Tibial nerve (tissue), 4 donors: Measurements from ENCODE around the gene KCNIP3. TPM values are rescaled to one million over a fixed set of nuclear protein-coding genes. Genes with fewer than 3 reads are reported as not detected.

Experiments used
- DNase-seq, 2 donors: peaks; one replicate each; pipeline ENCODE4 v3.0.0-alpha.2; 2019; ENCODE audit warnings: low spot score in 2 of 2
- H3K27ac ChIP-seq, 4 donors: fragments of 200-600 bp; sonication (generic) in 3 of 4; one replicate each; pipeline ENCODE4 v1.5.1; 2017 to 2019; ENCODE audit warnings: mild to moderate bottlenecking in 1 of 4
- H3K27me3 ChIP-seq, 2 donors: fragments of 200-600 bp; sonication (generic) in 1 of 2; one replicate each; pipeline versions ENCODE4 v1.5.1 to v1.6.0; 2017 to 2019
- H3K36me3 ChIP-seq, 3 donors: fragments of 200-600 bp; sonication (generic); one replicate each; pipeline ENCODE4 v1.5.1; 2018 to 2019
- H3K4me1 ChIP-seq, 4 donors: fragments of 200-600 bp; sonication (generic) in 3 of 4; one replicate each; pipeline ENCODE4 v1.5.1; 2017 to 2019
- H3K4me3 ChIP-seq, 4 donors: fragments of 200-600 bp; sonication (generic) in 3 of 4; one replicate each; pipeline ENCODE4 v1.5.1; 2017 to 2019; ENCODE audit warnings: mild to moderate bottlenecking in 1 of 4, moderate library complexity in 1 of 4
- H3K9me3 ChIP-seq, 4 donors: fragments of 200-600 bp; sonication (generic) in 3 of 4; one replicate each; pipeline ENCODE4 v1.5.1; 2017 to 2019
- EP300 ChIP-seq, 2 donors: sonication (generic); formaldehyde crosslinking; IDR thresholded peaks; one replicate each; pipeline ENCODE4 v1.6.1; 2017; ENCODE audit warnings: antibody characterized with exemption in 2 of 2, mild to moderate bottlenecking in 1 of 2
- POLR2A ChIP-seq, 2 donors: fragments of 450-650 bp; IDR thresholded peaks; one replicate each; pipeline ENCODE4 v1.6.1; 2017; ENCODE audit warnings: antibody characterized with exemption in 2 of 2, mild to moderate bottlenecking in 2 of 2, moderate library complexity in 2 of 2
- WGBS, 2 donors: methylation state at CpG; one replicate each; pipeline ENCODE4 v1.1.5; 2018; 5-methylcytosine and 5-hydroxymethylcytosine counted together
- total RNA-seq, 4 donors: library from RNA; depleted of rRNA; stranded (reverse); fragments of >200 nt; gene quantifications; one replicate each; pipeline ENCODE4 v1.1.0, GENCODE V29; 2016
- TF ChIP-seq, protein P1 (sequence below), 5 experiments: fragments of 200-600 bp in 3 of 5; fragments of 450-650 bp in 2 of 5; sonication (generic) in 3 of 5; IDR thresholded peaks; one replicate each; pipeline ENCODE4 v1.5.1; 2016 to 2019; ENCODE audit warnings: antibody characterized with exemption in 5 of 5, mild to moderate bottlenecking in 3 of 5, moderate library complexity in 2 of 5

Gene KCNIP3
- total RNA-seq, 4 donors from 2014 or later = 35.1 to 90.8 (median 50.2) TPM

DNA sequence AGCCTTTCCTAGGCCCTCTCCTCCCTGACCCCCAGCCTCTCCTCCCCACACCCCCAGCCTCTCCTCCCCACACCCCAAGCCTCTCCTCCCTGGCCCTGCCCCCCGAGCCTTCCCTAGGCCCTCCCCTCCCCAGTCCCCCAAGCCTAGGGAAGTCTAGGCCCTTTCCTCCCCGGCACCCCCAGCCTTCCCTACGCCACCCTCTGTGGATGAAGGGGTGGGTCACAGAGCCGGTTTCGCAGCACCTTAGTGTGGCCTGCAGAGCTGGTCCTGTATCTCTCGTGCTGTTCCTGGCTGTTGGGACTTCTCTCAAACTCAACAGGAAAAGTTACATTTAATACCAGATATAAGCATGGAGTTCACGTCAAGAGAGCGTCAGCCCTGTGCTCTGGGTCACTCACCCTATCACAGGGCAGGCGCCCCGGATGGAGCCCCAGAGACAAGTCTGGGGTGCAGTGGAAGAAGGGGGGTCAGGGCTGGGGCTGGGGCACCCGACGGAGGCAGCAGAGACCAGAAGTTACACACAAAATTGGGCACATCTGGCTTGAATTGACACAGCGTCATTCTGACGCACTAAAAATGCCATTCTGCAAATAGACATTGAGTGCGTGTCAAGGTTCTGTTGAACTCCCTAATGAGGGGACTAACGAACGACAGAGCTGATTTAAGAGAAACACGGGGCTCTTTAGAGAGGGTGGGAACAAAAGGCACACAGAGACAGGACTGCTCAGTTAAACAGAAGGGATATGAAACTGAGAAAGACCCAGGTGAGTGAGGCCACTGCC, 24.0 kb downstream of the KCNIP3 start:
- no peak overlapping the region for H3K27ac ChIP-seq
- H3K4me1 ChIP-seq = no peaks in the 10 kb centered on the region
- H3K36me3 ChIP-seq = no peaks in the 10 kb centered on the region
- DNase-seq = no peak
- H3K27me3 ChIP-seq = no peaks in the 10 kb centered on the region
- H3K9me3 ChIP-seq = no peaks in the 10 kb centered on the region
- H3K4me3 ChIP-seq = no peak overlapping the region
- WGBS, 2 donors = 54 to 63% methylated on average over 17 of the region's 18 CpGs
- TF ChIP-seq POLR2A (IDR thresholded peaks at IDR 0.05) (no peak), EP300 (IDR thresholded peaks at IDR 0.05) (no peak)
- TF ChIP-seq, protein P1, sequence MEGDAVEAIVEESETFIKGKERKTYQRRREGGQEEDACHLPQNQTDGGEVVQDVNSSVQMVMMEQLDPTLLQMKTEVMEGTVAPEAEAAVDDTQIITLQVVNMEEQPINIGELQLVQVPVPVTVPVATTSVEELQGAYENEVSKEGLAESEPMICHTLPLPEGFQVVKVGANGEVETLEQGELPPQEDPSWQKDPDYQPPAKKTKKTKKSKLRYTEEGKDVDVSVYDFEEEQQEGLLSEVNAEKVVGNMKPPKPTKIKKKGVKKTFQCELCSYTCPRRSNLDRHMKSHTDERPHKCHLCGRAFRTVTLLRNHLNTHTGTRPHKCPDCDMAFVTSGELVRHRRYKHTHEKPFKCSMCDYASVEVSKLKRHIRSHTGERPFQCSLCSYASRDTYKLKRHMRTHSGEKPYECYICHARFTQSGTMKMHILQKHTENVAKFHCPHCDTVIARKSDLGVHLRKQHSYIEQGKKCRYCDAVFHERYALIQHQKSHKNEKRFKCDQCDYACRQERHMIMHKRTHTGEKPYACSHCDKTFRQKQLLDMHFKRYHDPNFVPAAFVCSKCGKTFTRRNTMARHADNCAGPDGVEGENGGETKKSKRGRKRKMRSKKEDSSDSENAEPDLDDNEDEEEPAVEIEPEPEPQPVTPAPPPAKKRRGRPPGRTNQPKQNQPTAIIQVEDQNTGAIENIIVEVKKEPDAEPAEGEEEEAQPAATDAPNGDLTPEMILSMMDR (IDR thresholded peaks at IDR 0.05) = no peak

DNA sequence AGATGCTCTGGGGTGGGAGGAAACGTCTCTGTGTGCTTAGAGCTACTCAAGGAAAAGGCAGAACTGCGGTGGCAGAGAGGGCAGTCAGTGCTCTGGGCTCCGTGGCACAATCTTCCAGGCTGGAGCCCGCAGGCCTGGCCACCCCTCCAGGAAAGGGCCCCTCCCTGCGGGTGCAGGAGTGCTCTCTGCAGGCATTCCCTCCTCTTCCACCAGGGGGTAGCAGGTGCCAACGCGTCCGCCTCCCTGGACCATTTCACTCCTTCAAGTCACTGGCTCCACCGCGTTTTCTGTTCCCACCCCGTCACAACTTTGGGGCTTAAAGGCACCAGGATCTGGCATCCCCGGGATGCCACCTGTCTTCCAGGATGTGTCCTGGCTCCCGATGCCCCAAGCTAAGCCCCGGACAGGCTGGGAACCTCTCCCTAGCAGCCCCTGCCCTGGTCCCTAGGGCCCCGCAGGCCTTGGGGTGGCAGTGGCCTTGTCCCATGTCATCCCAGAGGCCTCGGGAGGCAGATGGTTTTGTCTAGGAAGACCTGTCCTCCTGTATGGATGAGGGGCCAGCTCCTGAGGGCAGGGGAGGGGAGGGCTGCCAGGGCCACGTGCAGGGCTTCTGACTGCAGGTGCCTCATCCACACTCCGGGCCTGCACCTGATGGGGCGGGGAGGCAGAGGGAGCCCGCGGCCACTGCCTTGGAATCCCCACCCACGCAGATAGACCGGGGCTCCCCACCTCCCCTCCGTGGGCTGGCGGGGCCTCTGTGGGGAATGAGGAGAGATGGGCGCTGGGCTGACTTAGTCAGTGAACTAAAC, 26.4 kb downstream of the KCNIP3 start:
- no peaks in the 10 kb centered on the region for H3K4me1 ChIP-seq
- no peak overlapping the region for H3K4me3 ChIP-seq
- no peaks in the 10 kb centered on the region for H3K36me3 ChIP-seq
- WGBS, 2 donors = 82% methylated on average over 19 to 26 of the region's 26 CpGs
- TF ChIP-seq POLR2A (IDR thresholded peaks at IDR 0.05) = no peak
- TF ChIP-seq, protein P1 (IDR thresholded peaks at IDR 0.05) = peak in 1 of 5 experiments; percentile 20
- no peak for TF ChIP-seq EP300 (IDR thresholded peaks at IDR 0.05)
- no peaks in the 10 kb centered on the region for H3K9me3 ChIP-seq
- no peak for DNase-seq
- H3K27me3 ChIP-seq = no peaks in the 10 kb centered on the region
- H3K27ac ChIP-seq = no peak overlapping the region

DNA sequence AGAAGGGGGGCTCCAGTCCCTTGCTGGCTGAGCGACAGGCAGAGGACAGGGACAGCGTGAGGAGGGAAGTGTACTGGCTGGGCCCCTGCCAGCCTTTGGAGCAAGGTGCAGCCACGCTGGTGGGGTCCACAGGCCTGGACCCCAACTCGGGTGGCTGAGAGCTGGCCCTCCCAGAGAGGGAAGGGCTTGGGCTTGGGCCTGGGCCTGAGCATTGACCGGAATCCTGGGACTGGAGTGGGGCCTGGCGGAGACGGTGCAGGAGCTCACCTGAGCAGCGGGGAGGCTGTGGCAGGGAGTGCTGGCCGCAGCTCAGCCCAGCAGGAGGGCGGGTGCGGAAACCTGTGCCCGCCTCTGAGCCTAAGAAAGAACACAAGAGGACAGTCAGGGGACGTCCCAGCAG, 27.9 kb downstream of the KCNIP3 start:
- Histone ChIP-seq H3K27ac (no peak overlapping the region), H3K9me3 (no peaks in the 10 kb centered on the region), H3K36me3 (no peaks in the 10 kb centered on the region), H3K4me3 (no peak overlapping the region), H3K4me1 (no peaks in the 10 kb centered on the region), H3K27me3 (no peaks in the 10 kb centered on the region)
- no peak for DNase-seq
- TF ChIP-seq POLR2A (IDR thresholded peaks at IDR 0.05) (no peak), EP300 (IDR thresholded peaks at IDR 0.05) (no peak)
- TF ChIP-seq, protein P1 (IDR thresholded peaks at IDR 0.05) = no peak
- WGBS, 2 donors = 85 to 87% methylated on average over 13 of the region's 13 CpGs

DNA sequence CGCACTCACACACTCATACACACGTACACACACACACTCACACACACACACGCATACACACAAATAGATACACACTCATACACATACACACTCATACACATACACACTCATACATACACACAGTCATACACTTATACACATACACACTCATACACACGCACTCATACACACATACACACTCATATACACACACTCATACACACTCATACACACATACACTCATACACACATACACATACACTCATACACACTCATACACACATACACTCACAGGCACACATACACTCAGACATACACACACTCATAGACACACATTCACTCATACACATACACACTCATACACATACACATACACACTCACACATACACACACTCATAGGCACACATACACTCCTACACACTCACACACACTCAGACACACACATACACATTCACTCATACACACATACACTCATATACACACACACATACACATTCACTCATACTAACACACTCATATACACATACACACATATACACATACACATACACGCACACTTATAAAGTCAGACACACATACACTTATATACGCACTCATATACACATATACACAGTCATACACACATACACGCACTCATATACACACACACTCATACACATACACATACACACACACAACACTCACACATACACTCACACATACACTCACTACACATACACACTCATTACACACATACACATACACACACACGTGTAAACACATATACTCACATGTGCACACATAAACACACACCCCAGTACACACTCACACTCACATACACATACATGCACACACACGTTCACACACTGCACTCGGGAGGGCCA, 28.7 kb downstream of the KCNIP3 start:
- no peak for DNase-seq
- Histone ChIP-seq H3K27me3 (no peaks in the 10 kb centered on the region), H3K4me1 (no peaks in the 10 kb centered on the region), H3K36me3 (no peaks in the 10 kb centered on the region), H3K9me3 (no peaks in the 10 kb centered on the region), H3K4me3 (no peak overlapping the region), H3K27ac (no peak overlapping the region)
- WGBS, 2 donors = 93 to 98% methylated on average over 10 of the region's 10 CpGs
- no peak for TF ChIP-seq POLR2A (IDR thresholded peaks at IDR 0.05)
- TF ChIP-seq, protein P1 (IDR thresholded peaks at IDR 0.05) = no peak
- no peak for TF ChIP-seq EP300 (IDR thresholded peaks at IDR 0.05)
